HG03520 (cell line): ENCODE results near the gene NDUFV1.
A peak's percentile ranks its signal among the peaks of the same experiment; 100 is the strongest.
"Not testable (repeated sequence)": the region's sequence is repeated elsewhere in the genome, so short reads cannot be mapped to it uniquely, and the experiment has no call there.

ENCODE experiments used
- ATAC-seq: cut with Tn5 transposase; IDR thresholded peaks from one replicate; pipeline ENCODE4 v1.9.1; 2021; ENCODE audit warnings: mild to moderate bottlenecking, moderate library complexity; ENCODE audit not compliant: unreplicated experiment

NDUFV1 gene

DNA sequence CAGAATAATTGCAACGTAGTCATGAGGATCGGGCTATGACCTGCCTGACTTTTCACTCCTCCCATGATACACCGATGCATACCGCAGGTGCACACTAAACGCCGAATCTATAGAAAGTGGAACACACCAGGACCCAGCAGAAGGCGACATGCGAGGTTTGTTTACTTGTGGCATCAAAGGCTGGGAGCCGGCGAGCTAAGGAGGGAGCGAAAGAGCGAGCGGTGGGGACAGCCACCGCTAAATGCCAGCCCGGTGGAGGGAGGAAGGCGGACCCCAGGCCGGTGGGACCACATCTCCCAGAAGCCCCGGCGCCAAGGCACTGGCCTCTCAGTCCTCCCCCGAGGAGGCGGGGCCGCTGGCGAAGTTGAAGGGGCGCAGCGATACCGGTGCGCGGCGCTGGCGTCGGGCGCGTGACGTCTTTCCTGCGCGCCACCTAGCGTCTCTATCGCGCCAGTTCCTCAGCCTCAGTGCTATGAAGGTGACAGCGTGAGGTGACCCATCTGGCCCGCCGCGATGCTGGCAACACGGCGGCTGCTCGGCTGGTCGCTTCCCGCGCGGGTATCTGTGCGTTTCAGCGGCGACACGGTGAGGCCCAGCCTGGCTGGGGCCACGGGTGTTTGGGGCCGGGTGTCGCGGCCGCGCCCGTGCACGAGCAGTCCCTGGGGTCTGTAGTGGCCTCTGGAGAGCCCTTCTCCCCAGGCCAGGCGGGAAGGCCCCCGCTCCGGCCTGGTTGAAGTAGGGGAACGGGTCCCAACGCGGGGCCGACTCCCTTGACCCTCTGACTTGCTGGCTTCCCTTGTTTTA, at the start of gene NDUFV1:
TSS of gene NDUFV1 (plus strand) at position 445 of the 804 bp plus-strand sequence. CDS start at position 514, 69 bp downstream.
- ATAC-seq, result peak; percentile 94

DNA sequence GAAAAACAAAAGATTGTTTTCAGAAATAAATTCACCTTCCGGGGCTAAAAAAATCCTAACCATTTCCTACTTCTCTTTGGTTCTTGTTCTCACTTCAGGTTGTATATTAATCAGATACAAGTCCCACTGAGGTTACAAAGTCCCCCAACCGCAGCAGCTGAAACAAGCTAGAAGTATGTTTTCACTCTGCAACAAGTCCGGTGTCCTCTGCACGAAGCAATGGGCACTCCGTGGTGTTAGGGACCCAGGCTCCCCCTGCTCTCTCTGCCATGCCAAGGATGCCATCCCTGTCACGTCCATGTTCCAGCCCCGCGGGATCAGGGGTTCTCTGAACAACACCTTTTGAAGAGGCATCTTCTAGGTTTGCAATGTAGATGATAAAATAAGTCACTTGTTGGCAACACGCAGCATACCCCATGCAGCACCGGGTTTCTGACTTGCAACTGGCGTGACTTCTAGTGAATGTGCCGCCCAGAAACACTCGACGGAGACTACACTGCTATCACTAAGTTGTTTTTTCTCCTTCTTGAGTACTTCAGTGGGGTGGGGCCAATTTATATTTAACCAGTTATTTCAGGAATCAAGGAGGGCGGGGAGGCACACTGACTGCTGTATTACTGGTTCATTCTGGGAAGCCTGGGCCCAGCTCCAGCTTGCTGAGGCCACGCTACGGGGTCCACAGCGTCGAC, 48.5 kb upstream of the NDUFV1 start:
- peak; percentile 51 for ATAC-seq

DNA sequence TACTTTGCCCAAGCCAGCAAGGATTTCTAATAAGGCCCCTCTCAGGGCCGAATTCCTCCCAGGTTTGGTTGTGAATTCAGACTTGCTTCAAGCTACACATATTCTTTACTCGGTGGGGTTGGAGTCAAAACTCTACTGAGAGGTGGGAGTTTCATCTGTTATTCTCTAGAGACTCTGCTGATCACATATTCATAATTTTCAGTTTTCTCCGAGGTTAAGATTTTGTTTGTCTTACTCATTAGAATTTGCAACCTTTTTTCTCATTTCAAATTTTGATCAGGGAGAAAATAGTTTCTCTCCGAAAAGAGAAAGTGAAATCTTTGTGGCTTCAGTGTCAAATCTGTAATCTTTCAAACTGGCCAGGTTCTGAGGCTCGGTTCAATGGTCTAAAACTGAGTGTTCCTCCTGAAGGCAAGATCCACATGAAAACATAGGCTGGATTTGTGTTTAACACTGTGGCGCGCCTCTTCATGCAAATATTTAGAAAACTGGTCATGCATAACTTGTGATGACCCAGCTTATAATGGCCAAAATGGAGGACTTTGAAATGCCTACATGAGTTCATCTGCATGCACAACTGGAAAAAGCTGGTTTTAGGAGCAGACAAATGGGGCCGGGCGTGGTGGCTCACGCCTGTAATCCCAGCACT, 44.6 kb upstream of the NDUFV1 start:
- peak; percentile 64 for ATAC-seq

DNA sequence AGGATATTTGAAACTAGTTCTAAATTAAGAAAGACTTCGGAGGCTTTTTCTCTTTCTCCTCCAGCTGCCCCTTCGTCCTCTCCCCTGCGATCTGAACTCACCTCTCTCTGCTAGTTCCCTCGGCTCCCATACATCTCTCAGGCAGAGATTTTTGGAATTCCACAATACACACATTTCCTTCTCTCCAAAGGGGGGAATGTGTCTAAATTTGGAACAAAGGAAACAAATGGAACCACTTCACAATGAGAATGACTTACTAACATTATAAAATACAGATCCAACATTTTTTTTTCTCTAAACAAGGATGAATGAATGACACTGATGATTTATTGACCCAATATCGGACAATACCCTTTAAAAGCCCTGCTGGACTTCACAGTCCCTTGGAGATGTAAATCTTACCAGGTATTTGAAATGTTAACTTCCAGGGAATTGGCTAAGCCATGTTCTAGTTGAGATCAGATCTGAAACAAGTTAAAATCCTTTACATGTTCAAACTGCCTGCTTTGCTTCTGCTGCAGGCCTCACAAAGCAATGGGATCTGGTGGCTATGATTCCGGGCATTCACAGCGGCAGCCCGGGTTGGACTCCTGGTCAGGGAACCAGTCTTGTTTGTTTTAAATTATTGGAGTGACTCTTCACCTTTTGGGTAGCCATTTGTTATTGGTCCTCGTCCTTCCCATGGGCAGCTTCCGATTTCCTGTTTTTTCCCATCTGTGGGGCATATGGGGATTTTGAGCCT, 43.6 kb upstream of the NDUFV1 start:
- no peak for ATAC-seq

DNA sequence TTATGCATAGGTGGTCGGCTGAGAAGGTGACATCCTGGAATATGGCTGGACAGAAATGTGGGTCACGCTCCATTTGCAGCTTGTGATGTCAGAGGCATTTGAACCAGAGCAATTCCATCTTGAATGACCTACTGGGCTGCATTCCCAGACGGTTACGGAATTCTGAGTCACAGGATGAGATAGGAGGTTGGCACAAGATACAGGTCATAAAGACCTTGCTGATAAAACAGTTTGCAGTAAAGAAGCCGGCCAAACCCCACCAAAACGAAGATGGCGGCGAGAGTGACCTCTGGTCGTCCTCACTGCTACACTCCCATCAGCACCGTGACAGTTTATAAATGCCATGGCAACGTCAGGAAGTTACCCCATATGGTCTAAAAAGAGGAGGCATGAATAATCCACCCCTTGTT, 43.0 kb upstream of the NDUFV1 start:
- not testable (repeated sequence) for ATAC-seq

DNA sequence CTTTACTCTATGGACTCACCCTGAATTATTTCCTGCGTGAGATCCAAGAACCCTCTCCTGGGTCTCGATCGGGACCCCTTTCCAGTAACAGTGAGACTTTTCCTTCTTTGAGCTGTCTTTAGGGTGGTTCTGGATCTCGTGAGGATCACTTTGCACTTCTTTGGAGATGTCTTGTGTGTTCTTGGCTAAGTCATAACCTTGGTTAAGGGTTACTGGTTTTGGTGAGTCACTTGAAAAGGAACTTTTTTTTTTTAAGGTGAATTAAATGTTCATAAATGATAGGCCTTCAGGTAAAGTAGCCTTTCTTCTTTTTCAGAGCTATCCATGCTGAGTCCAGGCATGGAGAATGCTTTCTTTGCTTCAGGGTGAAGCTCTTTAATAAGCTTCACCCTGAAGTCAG, 42.5 kb upstream of the NDUFV1 start:
- ATAC-seq, result no peak

DNA sequence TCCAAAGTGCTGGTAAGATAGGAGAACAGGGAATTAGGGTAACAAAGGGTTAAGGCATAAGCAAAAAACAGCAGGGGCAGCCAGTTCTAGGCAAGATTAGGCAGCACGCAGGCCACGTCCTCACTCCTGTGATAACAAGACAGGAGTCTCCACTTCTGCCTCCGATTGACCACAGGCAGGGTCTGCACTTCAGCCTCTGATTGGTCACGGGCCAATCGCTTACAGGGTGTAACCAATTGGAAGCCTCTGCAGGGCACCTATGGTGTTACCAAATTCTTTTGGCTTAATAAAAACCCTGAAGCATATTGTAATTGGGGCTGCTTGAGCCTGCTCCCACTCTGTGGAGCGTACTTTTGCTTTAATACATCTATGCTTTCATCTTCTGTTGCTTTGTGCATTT, 35.3 kb upstream of the NDUFV1 start:
- ATAC-seq, result no peak

DNA sequence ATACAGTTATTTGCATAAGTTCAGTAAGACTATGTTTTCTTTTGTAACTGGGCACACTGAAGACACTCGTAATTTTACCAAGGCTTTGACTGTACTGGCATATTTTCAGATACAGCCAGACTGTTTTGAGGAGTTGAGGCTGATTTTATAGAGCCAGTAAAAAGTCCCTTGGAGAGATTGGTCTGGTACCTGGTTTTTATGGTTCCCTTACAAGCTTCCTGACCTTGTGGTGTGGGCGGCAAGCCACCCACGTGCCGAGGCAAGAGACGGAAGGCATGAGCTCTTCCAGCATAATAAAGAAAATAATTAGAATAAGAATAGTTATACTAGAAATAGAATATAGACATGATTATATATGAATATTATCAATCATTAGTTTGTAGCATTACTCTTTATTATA, 34.4 kb upstream of the NDUFV1 start:
- no peak for ATAC-seq

DNA sequence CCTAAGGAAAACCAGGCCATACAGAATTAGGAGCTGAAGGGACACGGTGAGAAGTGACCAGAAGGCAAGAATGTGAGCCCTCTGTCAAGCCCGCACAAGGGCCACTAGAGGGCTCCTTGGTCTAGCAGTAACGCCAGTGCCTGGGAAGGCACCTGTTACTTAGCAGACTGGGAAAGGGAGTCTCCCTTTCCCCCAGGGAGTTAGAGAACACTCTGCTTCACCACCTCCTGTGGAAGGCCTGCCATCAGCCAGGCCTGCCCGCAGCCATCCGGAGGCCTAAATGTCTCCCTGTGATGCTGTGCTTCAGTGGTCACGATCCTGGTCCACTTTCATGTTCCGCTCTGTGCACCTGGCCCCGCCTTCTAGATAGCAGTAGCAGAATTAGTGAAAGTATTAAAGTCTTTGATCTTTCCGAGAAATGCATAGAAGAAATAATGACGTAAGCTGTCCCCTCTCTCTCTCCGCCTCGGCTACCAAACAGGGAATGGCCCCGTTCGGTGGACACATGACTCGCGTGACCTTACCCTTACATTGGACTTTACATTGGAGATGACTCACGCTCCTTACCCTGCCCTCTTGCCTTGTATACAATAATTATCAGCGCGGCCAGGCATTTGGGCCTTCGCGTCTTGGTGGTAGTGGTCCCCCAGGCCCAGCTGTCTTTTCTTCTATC, 33.9 kb upstream of the NDUFV1 start:
- ATAC-seq, result no peak

DNA sequence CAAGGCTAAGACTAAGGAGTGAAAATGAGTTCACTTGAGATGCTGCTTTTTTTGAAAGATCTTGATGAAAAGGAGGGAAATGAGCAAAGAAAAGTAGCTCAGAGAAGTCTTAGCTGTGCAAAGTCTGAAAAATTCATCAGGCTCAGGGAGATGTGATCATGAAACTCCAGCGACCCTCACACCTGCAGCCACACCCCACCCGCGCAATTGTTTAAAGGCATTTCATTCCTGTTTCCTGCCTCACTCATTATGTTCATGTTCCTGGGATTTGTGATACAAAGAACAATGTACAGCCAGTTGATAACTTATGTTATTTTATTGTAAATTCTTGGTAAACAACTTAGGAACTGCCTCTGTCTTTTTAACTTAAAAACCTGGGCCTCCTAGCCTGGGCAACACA, 31.8 kb upstream of the NDUFV1 start:
- no peak for ATAC-seq

DNA sequence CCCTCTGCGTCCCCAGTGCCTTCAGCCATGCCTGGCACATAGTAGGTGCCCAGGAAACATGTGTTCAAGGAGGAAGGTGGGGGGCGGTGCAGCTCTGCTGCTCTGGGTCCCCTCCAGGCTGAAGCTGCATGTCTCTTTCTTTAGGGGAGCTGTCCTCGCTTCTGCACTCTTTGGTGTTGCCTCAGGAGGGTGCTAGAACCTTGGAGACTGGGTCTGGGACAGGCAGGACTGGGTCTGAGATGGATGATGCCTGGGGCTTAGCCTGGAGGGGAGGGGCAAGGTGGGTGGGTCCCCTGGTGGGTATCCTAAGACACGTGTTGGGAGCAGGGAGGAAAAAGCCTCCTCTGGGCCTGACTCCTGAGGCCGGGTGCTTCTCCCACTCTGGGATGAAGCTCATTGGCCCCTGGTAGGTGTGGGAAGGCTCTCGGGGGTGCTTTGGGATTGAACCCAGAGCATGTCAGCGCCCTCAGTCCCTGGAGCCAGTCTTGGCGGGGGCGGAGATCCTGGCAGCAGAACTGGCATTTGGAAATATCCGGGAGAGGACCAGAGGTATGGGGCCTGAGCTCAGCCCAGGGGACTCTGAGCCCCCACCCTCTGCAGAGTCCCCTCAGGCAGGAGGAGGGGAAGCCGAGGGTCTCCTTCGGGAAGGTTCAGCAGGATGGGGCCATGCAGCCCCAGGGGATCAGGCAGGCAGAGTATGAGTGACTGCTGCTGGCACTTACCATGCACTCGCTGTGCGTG, 29.8 kb upstream of the NDUFV1 start:
- no peak for ATAC-seq

DNA sequence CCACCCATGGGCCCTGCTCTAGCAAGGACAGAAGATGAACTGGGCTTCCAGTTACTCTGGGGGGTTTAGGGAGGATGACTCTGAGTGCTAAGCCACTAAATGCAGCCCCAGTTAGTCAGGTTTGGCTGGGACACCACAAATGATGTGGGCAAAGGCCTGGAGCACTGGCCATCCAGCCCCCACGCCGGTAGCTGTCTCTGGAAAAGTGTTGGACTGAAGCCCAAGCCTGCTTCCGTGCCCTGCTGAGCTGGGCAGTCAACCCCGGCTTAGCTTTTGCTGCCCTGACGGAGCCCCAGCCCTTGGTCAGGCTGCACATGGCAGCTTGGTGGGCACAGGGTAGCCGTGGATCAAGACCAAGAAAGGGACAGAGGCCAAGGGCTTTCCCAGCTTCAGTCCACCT, 28.8 kb upstream of the NDUFV1 start:
- ATAC-seq, result no peak

DNA sequence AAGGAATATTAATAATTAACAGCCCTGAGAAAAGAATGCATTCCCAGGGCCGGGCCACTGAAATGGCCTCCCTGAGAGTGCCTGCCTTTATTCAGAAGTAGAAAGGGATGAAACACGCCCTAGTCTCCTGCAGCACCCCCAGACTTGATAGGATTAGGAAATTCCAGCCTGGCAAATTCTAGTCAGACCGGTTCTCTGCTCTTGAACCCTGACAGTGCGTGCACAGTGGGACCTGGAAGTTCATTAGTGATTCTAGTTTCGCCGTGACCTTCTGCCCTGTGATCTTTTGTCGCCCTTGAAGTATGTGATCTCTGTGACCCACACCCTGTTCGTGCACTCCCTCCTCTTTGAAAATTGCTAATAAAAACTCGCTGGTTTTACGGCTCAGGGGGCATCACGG, 25.3 kb upstream of the NDUFV1 start:
- no peak for ATAC-seq

DNA sequence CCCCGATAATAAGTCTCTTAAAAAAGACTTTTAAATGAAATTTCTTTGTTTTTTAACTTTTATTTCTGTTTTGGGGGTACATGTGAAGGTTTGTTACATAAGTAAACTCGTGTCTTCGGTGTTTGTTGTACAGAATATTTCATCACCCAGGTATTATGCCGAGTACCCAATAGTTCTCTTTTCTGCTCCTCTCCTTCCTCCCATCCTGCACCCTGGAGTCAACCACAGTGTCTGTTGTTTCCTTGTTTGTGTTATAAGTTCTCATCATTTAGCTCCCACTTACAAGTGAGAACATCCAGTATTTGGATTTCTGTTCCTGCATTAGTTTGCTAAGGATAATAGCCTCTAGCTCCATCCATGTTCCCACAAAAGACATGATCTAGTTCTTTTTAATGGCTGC, 24.7 kb upstream of the NDUFV1 start:
- ATAC-seq, result no peak

DNA sequence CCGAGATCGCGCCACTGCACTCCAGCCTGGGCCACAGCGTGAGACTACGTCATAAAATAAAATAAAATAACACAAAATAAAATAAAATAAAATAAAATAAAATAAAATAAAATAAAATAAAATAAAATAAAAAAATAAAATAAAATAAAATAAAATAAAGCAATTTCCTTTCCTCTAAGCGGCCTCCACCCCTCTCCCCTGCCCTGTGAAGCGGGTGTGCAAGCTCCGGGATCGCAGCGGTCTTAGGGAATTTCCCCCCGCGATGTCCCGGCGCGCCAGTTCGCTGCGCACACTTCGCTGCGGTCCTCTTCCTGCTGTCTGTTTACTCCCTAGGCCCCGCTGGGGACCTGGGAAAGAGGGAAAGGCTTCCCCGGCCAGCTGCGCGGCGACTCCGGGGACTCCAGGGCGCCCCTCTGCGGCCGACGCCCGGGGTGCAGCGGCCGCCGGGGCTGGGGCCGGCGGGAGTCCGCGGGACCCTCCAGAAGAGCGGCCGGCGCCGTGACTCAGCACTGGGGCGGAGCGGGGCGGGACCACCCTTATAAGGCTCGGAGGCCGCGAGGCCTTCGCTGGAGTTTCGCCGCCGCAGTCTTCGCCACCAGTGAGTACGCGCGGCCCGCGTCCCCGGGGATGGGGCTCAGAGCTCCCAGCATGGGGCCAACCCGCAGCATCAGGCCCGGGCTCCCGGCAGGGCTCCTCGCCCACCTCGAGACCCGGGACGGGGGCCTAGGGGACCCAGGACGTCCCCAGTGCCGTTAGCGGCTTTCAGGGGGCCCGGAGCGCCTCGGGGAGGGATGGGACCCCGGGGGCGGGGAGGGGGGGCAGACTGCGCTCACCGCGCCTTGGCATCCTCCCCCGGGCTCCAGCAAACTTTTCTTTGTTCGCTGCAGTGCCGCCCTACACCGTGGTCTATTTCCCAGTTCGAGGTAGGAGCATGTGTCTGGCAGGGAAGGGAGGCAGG, 23.2 kb upstream of the NDUFV1 start, which contains the start of gene GSTP1:
TSS of gene GSTP1 (plus strand) at position 566 of the 958 bp plus-strand sequence. CDS start at position 598, 32 bp downstream.
- ATAC-seq, result peak; percentile 53

DNA sequence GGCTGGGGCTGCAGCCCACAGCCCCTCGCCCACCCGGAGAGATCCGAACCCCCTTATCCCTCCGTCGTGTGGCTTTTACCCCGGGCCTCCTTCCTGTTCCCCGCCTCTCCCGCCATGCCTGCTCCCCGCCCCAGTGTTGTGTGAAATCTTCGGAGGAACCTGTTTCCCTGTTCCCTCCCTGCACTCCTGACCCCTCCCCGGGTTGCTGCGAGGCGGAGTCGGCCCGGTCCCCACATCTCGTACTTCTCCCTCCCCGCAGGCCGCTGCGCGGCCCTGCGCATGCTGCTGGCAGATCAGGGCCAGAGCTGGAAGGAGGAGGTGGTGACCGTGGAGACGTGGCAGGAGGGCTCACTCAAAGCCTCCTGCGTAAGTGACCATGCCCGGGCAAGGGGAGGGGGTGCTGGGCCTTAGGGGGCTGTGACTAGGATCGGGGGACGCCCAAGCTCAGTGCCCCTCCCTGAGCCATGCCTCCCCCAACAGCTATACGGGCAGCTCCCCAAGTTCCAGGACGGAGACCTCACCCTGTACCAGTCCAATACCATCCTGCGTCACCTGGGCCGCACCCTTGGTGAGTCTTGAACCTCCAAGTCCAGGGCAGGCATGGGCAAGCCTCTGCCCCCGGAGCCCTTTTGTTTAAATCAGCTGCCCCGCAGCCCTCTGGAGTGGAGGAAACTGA, 22.4 kb upstream of the NDUFV1 start:
- ATAC-seq, result no peak

DNA sequence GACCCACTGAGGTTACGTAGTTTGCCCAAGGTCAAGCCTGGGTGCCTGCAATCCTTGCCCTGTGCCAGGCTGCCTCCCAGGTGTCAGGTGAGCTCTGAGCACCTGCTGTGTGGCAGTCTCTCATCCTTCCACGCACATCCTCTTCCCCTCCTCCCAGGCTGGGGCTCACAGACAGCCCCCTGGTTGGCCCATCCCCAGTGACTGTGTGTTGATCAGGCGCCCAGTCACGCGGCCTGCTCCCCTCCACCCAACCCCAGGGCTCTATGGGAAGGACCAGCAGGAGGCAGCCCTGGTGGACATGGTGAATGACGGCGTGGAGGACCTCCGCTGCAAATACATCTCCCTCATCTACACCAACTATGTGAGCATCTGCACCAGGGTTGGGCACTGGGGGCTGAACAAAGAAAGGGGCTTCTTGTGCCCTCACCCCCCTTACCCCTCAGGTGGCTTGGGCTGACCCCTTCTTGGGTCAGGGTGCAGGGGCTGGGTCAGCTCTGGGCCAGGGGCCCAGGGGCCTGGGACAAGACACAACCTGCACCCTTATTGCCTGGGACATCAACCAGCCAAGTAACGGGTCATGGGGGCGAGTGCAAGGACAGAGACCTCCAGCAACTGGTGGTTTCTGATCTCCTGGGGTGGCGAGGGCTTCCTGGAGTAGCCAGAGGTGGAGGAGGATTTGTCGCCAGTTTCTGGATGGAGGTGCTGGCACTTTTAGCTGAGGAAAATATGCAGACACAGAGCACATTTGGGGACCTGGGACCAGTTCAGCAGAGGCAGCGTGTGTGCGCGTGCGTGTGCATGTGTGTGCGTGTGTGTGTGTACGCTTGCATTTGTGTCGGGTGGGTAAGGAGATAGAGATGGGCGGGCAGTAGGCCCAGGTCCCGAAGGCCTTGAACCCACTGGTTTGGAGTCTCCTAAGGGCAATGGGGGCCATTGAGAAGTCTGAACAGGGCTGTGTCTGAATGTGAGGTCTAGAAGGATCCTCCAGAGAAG, 21.6 kb upstream of the NDUFV1 start:
- ATAC-seq, result no peak
